Activated CD4-positive, alpha-beta T cell treated with anti-CD3 and anti-CD28 coated beads, Interleukin-2, amount 50 U/mL, for 48 hours (primary cell): ENCODE results near the gene FOXN3.
A peak's percentile ranks its signal among the peaks of the same experiment; 100 is the strongest.

Experiments
- DNase-seq, 2 experiments: peaks; one replicate each; pipeline ENCODE4 v3.0.0-alpha.2; 2020

FOXN3 gene

GRCh38 chr14:89430391-89431236, 13.6 kb upstream of the FOXN3 start:
- DNase-seq, result peak in 1 of 2 experiments; percentile 56

- DNase-seq, result peak; percentile 65 to 75
These were observed 12.5 kb upstream of the FOXN3 start for GRCh38 chr14:89429199-89430181.

- DNase-seq, result no peak
These were observed 11.6 kb upstream of the FOXN3 start for GRCh38 chr14:89428546-89429198.

- no peak for DNase-seq
These were observed 11.1 kb upstream of the FOXN3 start for GRCh38 chr14:89428173-89428523.

- DNase-seq, result no peak
These were observed 10.6 kb upstream of the FOXN3 start for GRCh38 chr14:89427426-89428172.

GRCh38 chr14:89425931-89426330, 8.9 kb upstream of the FOXN3 start:
- DNase-seq, result peak in 1 of 2 experiments; percentile 41

GRCh38 chr14:89424241-89424640, 7.2 kb upstream of the FOXN3 start:
- DNase-seq, result no peak

GRCh38 chr14:89422952-89423345, 5.9 kb upstream of the FOXN3 start:
- peak in 1 of 2 experiments; percentile 42 for DNase-seq

- DNase-seq, result peak; percentile 57 to 69
These were observed 5.3 kb upstream of the FOXN3 start for GRCh38 chr14:89422181-89422951.

GRCh38 chr14:89420502-89420901, 3.5 kb upstream of the FOXN3 start:
- DNase-seq, result no peak

- no peak for DNase-seq
These were observed 3.0 kb upstream of the FOXN3 start for GRCh38 chr14:89419973-89420482.

- DNase-seq, result no peak
These were observed 1.9 kb upstream of the FOXN3 start for GRCh38 chr14:89418976-89419375.

- DNase-seq, result no peak
These were observed 1.4 kb upstream of the FOXN3 start for GRCh38 chr14:89418452-89418851.

- peak; percentile 53 to 67 for DNase-seq
These were observed 612 bp upstream of the FOXN3 start for GRCh38 chr14:89417465-89418225.

GRCh38 chr14:89416002-89416995, 734 bp downstream of the FOXN3 start:
- peak; percentile 99 to 100 for DNase-seq

GRCh38 chr14:89415159-89415558, 1.9 kb downstream of the FOXN3 start:
- DNase-seq, result no peak

GRCh38 chr14:89411976-89412375, 5.1 kb downstream of the FOXN3 start:
- no peak for DNase-seq

GRCh38 chr14:89409961-89410360, 7.1 kb downstream of the FOXN3 start:
- DNase-seq, result no peak
